H1 (cell line): Measurements from ENCODE around the gene N4BP3. TPM values are rescaled to one million over a fixed set of nuclear protein-coding genes. Genes with fewer than 3 reads are reported as not detected.

Source experiments
- ATF2 ChIP-seq: IDR thresholded peaks from 2 replicates; pipeline ENCODE4 v1.6.1; 2012; ENCODE audit warnings: low read length, inconsistent platforms
- CTBP2 ChIP-seq: IDR thresholded peaks from 2 replicates; pipeline ENCODE4 v1.7.0; 2011; ENCODE audit warnings: borderline replicate concordance, mild to moderate bottlenecking, moderate library complexity, mixed read lengths, low read length; ENCODE audit not compliant: insufficient read depth, insufficient read length
- E2F6 ChIP-seq: IDR thresholded peaks from 2 replicates; pipeline ENCODE4 v1.6.1; 2012; ENCODE audit warnings: inconsistent platforms
- EP300 ChIP-seq, 2 experiments: IDR thresholded peaks; 1 replicate in 1 of 2; 2 replicates in 1 of 2; pipeline ENCODE4 v1.6.1; 2011 to 2012; ENCODE audit warnings: low read depth in 2 of 2, low read length in 2 of 2, mild to moderate bottlenecking in 2 of 2, borderline replicate concordance in 1 of 2, inconsistent platforms in 1 of 2, moderate library complexity in 1 of 2
- FOSL1 ChIP-seq: IDR thresholded peaks from 2 replicates; pipeline ENCODE4 v1.6.1; 2011; ENCODE audit warnings: mild to moderate bottlenecking, low read depth, low read length, moderate library complexity; ENCODE audit not compliant: insufficient read depth
- GABPA ChIP-seq: IDR thresholded peaks from 2 replicates; pipeline ENCODE4 v1.6.1; 2011; ENCODE audit warnings: mild to moderate bottlenecking, low read length, moderate library complexity, borderline replicate concordance; ENCODE audit not compliant: insufficient read depth
- NRF1 ChIP-seq: IDR thresholded peaks from 2 replicates; pipeline ENCODE4 v1.6.1; 2011; ENCODE audit warnings: mild to moderate bottlenecking, low read depth, low read length, improper control_type of control experiment
- PHF8 ChIP-seq: fragments of 200-600 bp; sonication (generic); conservative IDR thresholded peaks from 2 replicates; pipeline ENCODE4 v1.7.1; 2012; ENCODE audit warnings: low read depth, mild to moderate bottlenecking, inconsistent platforms, low read length, moderate library complexity
- SIX5 ChIP-seq: IDR thresholded peaks from 2 replicates; pipeline ENCODE4 v1.6.1; 2011; ENCODE audit warnings: mild to moderate bottlenecking, low read depth, low read length
- SP2 ChIP-seq: IDR thresholded peaks from 2 replicates; pipeline ENCODE4 v1.6.1; 2012; ENCODE audit warnings: mild to moderate bottlenecking, low read length, inconsistent platforms
- SP4 ChIP-seq: IDR thresholded peaks from 2 replicates; pipeline ENCODE4 v1.6.1; 2012; ENCODE audit warnings: low read length, inconsistent platforms
- polyA plus RNA-seq, 7 experiments: library from polyadenylated mRNA; depleted of rRNA in 3 of 7; stranded (reverse) in 5 of 7; unstranded in 2 of 7; fragments of >200 nt in 5 of 7; fragments of 200-250 nt in 2 of 7; gene quantifications; 1 replicate in 5 of 7; 2 replicates in 1 of 7; 4 replicates in 1 of 7; pipeline versions ENCODE4 v1.2.1 to v1.2.3, GENCODE V29; 2011 to 2013; ENCODE audit warnings: missing spikeins in 2 of 7, mixed read lengths in 2 of 7
- total RNA-seq: library from RNA; stranded (reverse); fragmentation: NEBNext Ultra II Directional; extraction: Animal tissue kit (Norgen Biotek cat#: 25700); gene quantifications from 2 replicates; pipeline ENCODE4 v1.2.1, GENCODE V29; 2021
- TF ChIP-seq, protein P1 (sequence below): IDR thresholded peaks from 2 replicates; pipeline ENCODE4 v1.6.1; 2011; ENCODE audit warnings: low read depth, mild to moderate bottlenecking, low read length; ENCODE audit not compliant: insufficient read depth

Gene N4BP3
- total and polyA plus RNA-seq, 2 of the 8 experiments (the other 6 are each of a cell fraction or from before 2014, with no cell fraction given), result 13.1 to 39.2 TPM

DNA sequence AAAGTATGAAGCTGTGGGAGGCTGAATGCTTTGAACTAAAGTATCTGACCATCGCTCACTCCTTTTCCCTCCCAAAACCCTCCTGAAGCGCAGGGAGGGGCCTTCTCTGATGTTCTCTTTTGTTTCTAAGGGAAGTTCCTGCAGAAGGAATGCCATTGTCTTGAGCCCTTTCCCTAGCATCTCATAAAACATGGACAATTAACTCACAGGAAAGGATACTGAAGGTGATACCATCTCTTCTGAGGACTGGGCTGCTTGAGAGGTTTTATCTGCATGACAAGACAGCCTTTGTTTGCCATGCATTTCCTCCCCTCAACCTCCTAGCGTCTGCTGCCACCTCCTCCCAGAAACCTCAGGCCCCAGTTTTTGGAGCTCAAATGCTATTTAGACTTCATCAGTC lies 13.2 kb downstream of the N4BP3 start (continued):
- TF ChIP-seq SIX5 (no peak), EP300 (IDR thresholded peaks at IDR 0.05; ENCODE audit: borderline replicate concordance in 1 of 2, low read depth in 2 of 2, low read length in 2 of 2) (peak in 1 of 2 experiments; percentile 91; a peak in 2 of 3 replicates), SP2 (no peak), GABPA (peak; percentile 53; the same call in 1 of the 2 replicates), ATF2 (0 out of 2 replicates have a peak, but pooled peaks have one; percentile 60), FOSL1 (no peak), CTBP2 (peak; percentile 39), SP4 (no peak), PHF8 (no peak), E2F6 (peak; percentile 73), NRF1 (no peak)
- TF ChIP-seq, protein P1, sequence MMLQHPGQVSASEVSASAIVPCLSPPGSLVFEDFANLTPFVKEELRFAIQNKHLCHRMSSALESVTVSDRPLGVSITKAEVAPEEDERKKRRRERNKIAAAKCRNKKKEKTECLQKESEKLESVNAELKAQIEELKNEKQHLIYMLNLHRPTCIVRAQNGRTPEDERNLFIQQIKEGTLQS, result no peak
